Measurements from ENCODE around the gene OR52A1. TPM values are rescaled to one million over a fixed set of nuclear protein-coding genes. Genes with fewer than 3 reads are reported as not detected.

OR52A1 gene
- total RNA-seq, 1 experiment from 2014 or later, result 0.42 TPM

DNA sequence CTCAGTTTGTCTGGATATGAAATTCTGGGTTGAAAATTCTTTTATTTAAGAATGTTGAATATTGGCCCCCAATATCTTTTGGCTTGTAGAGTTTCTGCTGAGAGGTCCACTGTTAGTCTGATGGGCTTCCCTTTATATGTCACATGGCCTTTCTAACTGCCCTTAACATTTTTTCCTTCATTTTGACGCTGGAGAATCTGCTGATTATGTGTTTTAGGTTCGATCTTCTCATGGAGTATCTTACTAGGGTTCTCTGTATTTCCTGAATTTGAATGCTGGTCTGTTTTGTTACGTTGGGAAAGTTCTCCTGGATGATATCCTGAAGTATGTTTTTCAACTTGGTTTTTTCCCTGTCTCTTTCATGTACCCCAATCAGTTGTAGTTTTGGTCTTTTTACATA lies 39.2 kb downstream of the OR52A1 start:
- Histone ChIP-seq H2BK5ac (ENCODE audit: insufficient read length, low read length) (no peak overlapping the region), H3K79me1 (ENCODE audit: insufficient read depth, low read depth, low read length, poor library complexity, severe bottlenecking) (no peaks in the 10 kb centered on the region), H3K18ac (ENCODE audit: insufficient read length, low read depth, low read length) (no peak overlapping the region), H2BK120ac (ENCODE audit: low read depth, low read length, poor library complexity, severe bottlenecking) (no peak overlapping the region), H2BK20ac (ENCODE audit: low read depth, low read length, poor library complexity, severe bottlenecking) (no peak overlapping the region), H3K4me1 (ENCODE audit: insufficient read depth, low read length) (no peaks in the 10 kb centered on the region), H3T11ph (ENCODE audit: low read length) (no peak overlapping the region), H3K4ac (ENCODE audit: low read depth, low read length) (no peak overlapping the region), H4K20me1 (ENCODE audit: control insufficient read depth, insufficient read depth, insufficient read length) (no peaks in the 10 kb centered on the region), H4K91ac (ENCODE audit: insufficient read length, low read depth, low read length) (no peak overlapping the region), H3K56ac (ENCODE audit: insufficient read length, low read depth, low read length) (no peak overlapping the region), H3K23me2 (ENCODE audit: insufficient read length, low read depth, low read length, poor library complexity, severe bottlenecking) (no peaks in the 10 kb centered on the region), H2AK5ac (ENCODE audit: insufficient read length, low read length) (no peak overlapping the region), H4K8ac (replicated peaks; ENCODE audit: insufficient read length, low read depth, low read length) (no peak overlapping the region), H2BK15ac (ENCODE audit: low read depth, low read length) (no peak overlapping the region), H3K4me2 (ENCODE audit: insufficient read depth, insufficient read length, low read length) (no peak overlapping the region), H2AFZ (ENCODE audit: low read length) (no peak overlapping the region), H3K9ac (ENCODE audit: extremely low read depth, insufficient read length, low read length) (no peak overlapping the region), H3K9me3 (ENCODE audit: control insufficient read depth, low read depth, low read length) (no peaks in the 10 kb centered on the region), H2BK12ac (ENCODE audit: insufficient read length, low read depth, low read length) (no peak overlapping the region), H3K14ac (ENCODE audit: insufficient read depth, low read length) (no peak overlapping the region), H3K27ac (ENCODE audit: insufficient read length, low read depth, low read length) (no peak overlapping the region), H3K79me2 (ENCODE audit: insufficient read depth, low read length) (no peaks in the 10 kb centered on the region), H4K5ac (ENCODE audit: insufficient read length, low read depth, low read length) (no peak overlapping the region), H3K27me3 (ENCODE audit: insufficient read depth, low read length) (no peaks in the 10 kb centered on the region), H3K23ac (ENCODE audit: insufficient read length, low read depth, low read length) (no peak overlapping the region)
- no peak overlapping the region for H3K27ac Mint-ChIP-seq
- H3K36me3 Mint-ChIP-seq (ENCODE audit: insufficient read depth in 1 of 3, low read depth in 3 of 3), result no peaks in the 10 kb centered on the region
- H3K4me3 Mint-ChIP-seq, result no peak overlapping the region
- H3K4me1 Mint-ChIP-seq, result peaks cover 2 to 3% of the 10 kb centered on the region in 2 experiments; a peak in 2 of 4 replicates
- H3K9me3 Mint-ChIP-seq, result peaks cover 0 to 4% of the 10 kb centered on the region in 2 experiments; a peak in 1 of 5 replicates
- TF ChIP-seq, protein P1, sequence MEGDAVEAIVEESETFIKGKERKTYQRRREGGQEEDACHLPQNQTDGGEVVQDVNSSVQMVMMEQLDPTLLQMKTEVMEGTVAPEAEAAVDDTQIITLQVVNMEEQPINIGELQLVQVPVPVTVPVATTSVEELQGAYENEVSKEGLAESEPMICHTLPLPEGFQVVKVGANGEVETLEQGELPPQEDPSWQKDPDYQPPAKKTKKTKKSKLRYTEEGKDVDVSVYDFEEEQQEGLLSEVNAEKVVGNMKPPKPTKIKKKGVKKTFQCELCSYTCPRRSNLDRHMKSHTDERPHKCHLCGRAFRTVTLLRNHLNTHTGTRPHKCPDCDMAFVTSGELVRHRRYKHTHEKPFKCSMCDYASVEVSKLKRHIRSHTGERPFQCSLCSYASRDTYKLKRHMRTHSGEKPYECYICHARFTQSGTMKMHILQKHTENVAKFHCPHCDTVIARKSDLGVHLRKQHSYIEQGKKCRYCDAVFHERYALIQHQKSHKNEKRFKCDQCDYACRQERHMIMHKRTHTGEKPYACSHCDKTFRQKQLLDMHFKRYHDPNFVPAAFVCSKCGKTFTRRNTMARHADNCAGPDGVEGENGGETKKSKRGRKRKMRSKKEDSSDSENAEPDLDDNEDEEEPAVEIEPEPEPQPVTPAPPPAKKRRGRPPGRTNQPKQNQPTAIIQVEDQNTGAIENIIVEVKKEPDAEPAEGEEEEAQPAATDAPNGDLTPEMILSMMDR (conservative IDR thresholded peaks at IDR 0.05), result no peak
- no peak for DNase-seq
- WGBS (ENCODE audit: extremely low coverage, insufficient read length, low lambda C conversion rate), result no CpG with 5 or more reads among the region's 3 CpGs
- H3K27me3 Mint-ChIP-seq (ENCODE audit: low read depth), result no peaks in the 10 kb centered on the region; the same call in 1 of the 2 replicates

All from H9 (cell line).